ENCODE results near the gene SLC2A4.
A peak's percentile ranks its signal among the peaks of the same experiment; 100 is the strongest.

Gene SLC2A4

DNA sequence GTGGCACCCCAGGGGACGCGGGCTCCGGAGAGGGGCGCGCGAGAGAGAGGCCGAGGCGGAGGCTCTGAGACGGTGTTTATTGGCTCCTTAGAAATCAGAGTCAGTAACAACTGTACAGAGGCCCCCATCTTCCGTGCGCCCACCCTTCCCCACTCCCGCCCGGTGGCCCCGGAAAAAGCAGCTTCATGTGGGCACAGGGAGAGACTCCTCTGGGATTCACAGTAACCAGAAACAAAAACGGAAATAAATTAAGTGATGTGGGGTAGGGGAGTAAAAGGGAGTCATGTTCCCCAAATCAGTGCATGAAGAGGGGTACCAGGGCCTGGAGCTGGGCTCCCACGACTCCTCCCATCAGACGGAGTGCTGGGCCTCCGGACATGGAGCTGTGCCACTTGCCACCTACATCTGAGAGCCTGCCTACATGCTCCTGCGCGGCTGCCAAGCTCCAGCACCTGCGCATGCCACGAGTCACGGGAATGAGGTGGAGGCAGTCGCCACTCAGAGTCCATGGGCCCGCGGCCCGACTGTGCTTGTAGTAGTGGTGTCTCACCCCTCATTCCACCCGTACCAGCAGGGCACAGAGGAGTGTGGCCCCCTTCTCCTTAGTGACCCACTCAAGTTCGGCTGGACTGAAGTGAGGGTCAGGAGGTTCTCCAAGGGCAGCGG is 34.2 kb downstream of the SLC2A4 start:
- Mint-ChIP-seq H3K27me3 (no peaks in the 10 kb centered on the region), H3K36me3 (peaks cover 17% of the 10 kb centered on the region)

DNA sequence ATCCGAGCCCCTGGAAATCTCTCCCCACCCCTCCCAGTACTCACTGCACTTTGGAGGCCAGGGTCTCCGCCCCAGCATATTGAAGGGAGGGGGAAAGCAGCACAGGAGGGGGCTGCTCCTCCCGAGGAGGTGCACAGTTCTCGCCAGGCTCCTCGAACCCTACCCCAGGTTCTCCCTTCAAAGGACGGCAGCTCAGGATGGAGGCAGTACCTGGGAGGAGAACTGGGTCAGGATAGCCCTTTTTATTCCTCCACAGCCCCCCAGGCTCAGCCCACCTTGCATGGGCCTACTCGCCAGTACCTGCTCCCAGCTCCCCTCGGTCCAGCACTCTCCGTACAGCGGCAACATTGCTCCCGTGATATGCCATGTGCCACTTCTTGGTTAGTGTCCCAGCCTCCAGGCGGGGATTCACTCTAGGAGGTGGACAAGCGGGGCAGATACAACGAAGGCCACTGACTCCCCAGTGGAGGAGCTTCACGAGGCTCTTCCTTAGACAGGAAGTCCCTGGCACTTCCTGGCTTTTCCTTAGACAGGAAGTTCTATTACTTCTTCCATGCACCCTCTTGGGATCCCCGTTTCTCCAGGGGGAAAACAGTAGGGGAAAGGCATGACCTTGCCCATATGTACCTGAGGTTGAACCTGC is 35.8 kb downstream of the SLC2A4 start:
- Mint-ChIP-seq H3K4me3 (peak overlapping the region; percentile 62), H3K27ac (peak overlapping the region; percentile 87), H3K36me3 (peaks cover 15% of the 10 kb centered on the region), H3K4me1 (peaks cover 32% of the 10 kb centered on the region), H3K27me3 (no peaks in the 10 kb centered on the region), H3K9me3 (no peaks in the 10 kb centered on the region)

More for the DNA sequence above, 34.2 kb downstream of the SLC2A4 start:
- Mint-ChIP-seq H3K4me3 (peak overlapping the region; percentile 93), H3K4me1 (peaks cover 45% of the 10 kb centered on the region), H3K9me3 (no peaks in the 10 kb centered on the region), H3K27ac (peak overlapping the region; percentile 95)

GRCh38 chr17:7318121-7318860 is 36.8 kb downstream of the SLC2A4 start:
- Mint-ChIP-seq H3K9me3 (no peaks in the 10 kb centered on the region), H3K27me3 (no peaks in the 10 kb centered on the region), H3K4me1 (peaks cover 22% of the 10 kb centered on the region), H3K27ac (peak overlapping the region; percentile 46), H3K4me3 (no peak overlapping the region), H3K36me3 (peaks cover 6% of the 10 kb centered on the region)

DNA sequence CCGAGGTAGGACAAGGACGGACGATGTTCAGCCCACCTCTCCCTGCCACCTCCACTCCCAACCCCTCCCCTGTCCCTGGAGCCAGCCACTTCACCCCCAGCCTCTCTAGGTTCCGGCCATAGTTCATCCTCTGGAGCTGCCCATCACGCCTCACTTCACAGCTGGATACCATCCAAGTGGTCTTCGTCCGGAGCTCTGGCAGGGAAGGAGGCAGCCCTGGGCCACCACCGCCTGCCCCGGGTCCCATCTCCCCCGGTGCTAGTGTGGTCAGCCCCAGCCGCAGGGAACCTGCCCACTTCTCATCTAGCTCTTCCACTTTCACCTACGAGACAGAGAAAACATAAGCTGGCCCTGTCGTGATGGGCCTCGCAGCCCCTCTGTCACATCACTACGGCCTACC is 39.9 kb downstream of the SLC2A4 start:
- H3K27ac Mint-ChIP-seq = peak overlapping the region; percentile 51
- no peaks in the 10 kb centered on the region for H3K9me3 Mint-ChIP-seq
- no peaks in the 10 kb centered on the region for H3K27me3 Mint-ChIP-seq
- peaks cover 6% of the 10 kb centered on the region for H3K4me1 Mint-ChIP-seq
- H3K36me3 Mint-ChIP-seq = peaks cover 5% of the 10 kb centered on the region
- no peak overlapping the region for H3K4me3 Mint-ChIP-seq

GRCh38 chr17:7322520-7323194 is 41.1 kb downstream of the SLC2A4 start:
- H3K27me3 Mint-ChIP-seq = no peaks in the 10 kb centered on the region
- peaks cover 5% of the 10 kb centered on the region for H3K36me3 Mint-ChIP-seq

GRCh38 chr17:7323731-7324437 is 42.4 kb downstream of the SLC2A4 start:
- no peak overlapping the region for H3K27ac Mint-ChIP-seq

More at GRCh38 chr17:7322520-7323194, 41.1 kb downstream of the SLC2A4 start:
- H3K4me1 Mint-ChIP-seq = peaks cover 5% of the 10 kb centered on the region
- no peaks in the 10 kb centered on the region for H3K9me3 Mint-ChIP-seq
- H3K4me3 Mint-ChIP-seq = no peak overlapping the region
- no peak overlapping the region for H3K27ac Mint-ChIP-seq

DNA sequence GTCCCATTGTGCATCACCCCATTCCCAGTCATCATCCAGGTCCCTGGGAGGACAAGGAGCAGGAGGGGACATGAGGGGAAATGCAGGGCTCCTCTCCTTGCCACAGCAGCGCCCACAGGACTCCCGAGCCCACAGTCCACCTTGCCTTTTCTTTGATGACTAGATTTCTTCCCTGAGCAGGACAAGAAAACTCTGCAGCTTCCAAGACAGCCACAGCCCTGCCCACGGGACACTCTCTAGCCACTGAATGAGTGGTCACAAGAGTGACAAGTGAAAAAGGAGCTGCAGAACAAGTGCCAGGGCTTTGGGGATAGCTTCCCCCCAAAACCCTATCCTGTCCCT is 42.9 kb downstream of the SLC2A4 start:
- Mint-ChIP-seq H3K27me3 (no peaks in the 10 kb centered on the region), H3K4me3 (no peak overlapping the region), H3K36me3 (peaks cover 5% of the 10 kb centered on the region), H3K4me1 (peaks cover 17% of the 10 kb centered on the region), H3K27ac (no peak overlapping the region), H3K9me3 (no peaks in the 10 kb centered on the region)

More at GRCh38 chr17:7323731-7324437, 42.4 kb downstream of the SLC2A4 start:
- Mint-ChIP-seq H3K4me3 (no peak overlapping the region), H3K36me3 (peaks cover 5% of the 10 kb centered on the region), H3K4me1 (peaks cover 17% of the 10 kb centered on the region), H3K27me3 (no peaks in the 10 kb centered on the region), H3K9me3 (no peaks in the 10 kb centered on the region)

DNA sequence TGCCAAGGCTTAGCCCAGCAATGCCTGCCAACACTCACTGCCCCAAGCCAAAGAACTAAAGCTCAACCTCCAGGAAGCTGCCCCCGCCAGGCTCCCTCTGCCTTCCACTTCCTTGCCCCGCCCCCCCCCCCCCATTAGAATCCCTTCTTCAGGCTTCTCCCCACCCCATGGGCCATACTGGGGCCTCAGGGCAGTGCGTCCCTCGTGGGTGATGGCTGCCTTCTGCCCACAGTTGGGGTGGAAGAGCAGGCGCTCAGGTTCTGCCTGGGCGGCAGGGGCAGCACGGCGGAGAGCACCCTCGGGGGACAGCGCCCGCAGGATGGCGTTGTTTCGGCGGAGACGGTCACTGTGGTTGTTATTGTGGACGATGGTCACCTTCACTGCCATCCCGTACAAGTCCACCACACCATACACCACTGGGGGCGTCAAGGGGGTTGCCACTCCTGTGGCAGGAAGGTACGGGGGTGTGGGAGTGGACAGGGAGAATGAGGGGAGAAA is 43.6 kb downstream of the SLC2A4 start:
- Mint-ChIP-seq H3K4me1 (peaks cover 22% of the 10 kb centered on the region), H3K9me3 (no peaks in the 10 kb centered on the region), H3K27me3 (no peaks in the 10 kb centered on the region), H3K27ac (peak overlapping the region; percentile 59), H3K4me3 (no peak overlapping the region), H3K36me3 (peaks cover 5% of the 10 kb centered on the region)

GRCh38 chr17:7326186-7326585 is 44.7 kb downstream of the SLC2A4 start:
- Mint-ChIP-seq H3K4me3 (no peak overlapping the region), H3K27me3 (no peaks in the 10 kb centered on the region), H3K4me1 (peaks cover 29% of the 10 kb centered on the region), H3K36me3 (peaks cover 5% of the 10 kb centered on the region), H3K27ac (no peak overlapping the region), H3K9me3 (no peaks in the 10 kb centered on the region)

GRCh38 chr17:7327056-7327455 is 45.5 kb downstream of the SLC2A4 start:
- Mint-ChIP-seq H3K27me3 (no peaks in the 10 kb centered on the region), H3K36me3 (no peaks in the 10 kb centered on the region), H3K27ac (no peak overlapping the region), H3K4me1 (peaks cover 29% of the 10 kb centered on the region), H3K4me3 (no peak overlapping the region), H3K9me3 (no peaks in the 10 kb centered on the region)

GRCh38 chr17:7327501-7327900 is 46.0 kb downstream of the SLC2A4 start:
- Mint-ChIP-seq H3K27me3 (no peaks in the 10 kb centered on the region), H3K4me1 (peaks cover 34% of the 10 kb centered on the region), H3K9me3 (no peaks in the 10 kb centered on the region), H3K27ac (no peak overlapping the region), H3K4me3 (no peak overlapping the region), H3K36me3 (no peaks in the 10 kb centered on the region)

DNA sequence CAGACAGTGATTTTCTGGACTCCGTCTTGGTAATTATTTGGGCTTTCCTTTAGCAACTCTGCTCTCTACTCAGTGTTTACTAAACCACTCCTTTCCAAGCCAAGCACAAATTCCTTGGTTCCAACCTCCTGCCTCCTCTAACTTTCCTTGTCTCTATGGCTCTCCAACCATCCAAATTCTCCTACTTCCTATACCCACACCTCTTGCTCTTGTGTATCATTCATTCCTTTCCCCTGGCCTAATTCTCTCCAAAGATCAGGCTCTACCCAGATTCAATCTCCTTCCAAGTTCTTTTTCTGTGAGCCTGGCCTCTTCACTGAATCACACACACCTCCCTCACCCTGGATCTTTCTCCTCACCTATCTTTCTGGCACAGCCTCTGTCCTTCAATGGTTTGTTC is 46.5 kb downstream of the SLC2A4 start:
- Mint-ChIP-seq H3K27ac (peak overlapping the region; percentile 44), H3K36me3 (no peaks in the 10 kb centered on the region), H3K9me3 (no peaks in the 10 kb centered on the region), H3K4me3 (peak overlapping the region; percentile 89), H3K4me1 (peaks cover 38% of the 10 kb centered on the region), H3K27me3 (no peaks in the 10 kb centered on the region)

- no peaks in the 10 kb centered on the region for H3K9me3 Mint-ChIP-seq
- H3K27me3 Mint-ChIP-seq = no peaks in the 10 kb centered on the region
- H3K4me1 Mint-ChIP-seq = peaks cover 45% of the 10 kb centered on the region
- no peaks in the 10 kb centered on the region for H3K36me3 Mint-ChIP-seq
- peak within 1 kb of the TSS; percentile 90 for H3K4me3 Mint-ChIP-seq
- H3K27ac Mint-ChIP-seq = peak within 1 kb of the TSS; percentile 99
Observed at GRCh38 chr17:7328840-7329373, 47.4 kb downstream of the SLC2A4 start, which contains the start of gene NEURL4. NEURL4 (minus strand) TSS chr17:7329335; CDS start chr17:7329312, 23 bp downstream.

DNA sequence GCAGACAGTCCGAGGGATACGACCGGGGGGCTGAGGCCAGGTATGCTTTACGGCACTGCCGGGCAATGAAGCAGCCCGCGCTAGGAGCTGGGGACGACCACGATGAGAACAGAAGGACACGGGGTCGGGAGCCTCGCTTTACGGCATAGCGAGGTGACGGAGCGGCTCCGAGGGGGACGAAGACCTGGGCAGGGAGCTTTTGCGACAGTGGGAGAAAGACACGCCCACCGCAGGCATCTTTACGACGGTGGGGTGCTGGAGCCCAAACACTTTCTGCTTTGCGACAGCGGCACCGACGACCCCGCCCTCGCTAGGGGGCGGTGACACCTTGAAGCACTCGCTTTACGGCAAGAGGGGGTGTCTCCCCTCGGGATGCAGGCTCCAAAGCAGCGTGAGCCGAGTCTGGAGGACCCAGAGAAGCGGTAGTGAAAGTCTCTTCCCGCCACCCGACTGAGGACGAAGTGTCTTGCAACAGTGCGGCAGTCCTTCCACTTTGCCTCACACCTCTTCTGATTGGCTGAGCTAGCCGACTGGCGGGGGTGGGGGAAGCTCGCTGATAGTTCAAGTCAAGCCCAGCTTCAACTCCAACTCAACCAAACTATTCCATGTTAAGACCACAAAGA is 48.0 kb downstream of the SLC2A4 start:
- H3K4me1 Mint-ChIP-seq = peaks cover 43% of the 10 kb centered on the region
- H3K27me3 Mint-ChIP-seq = no peaks in the 10 kb centered on the region
- H3K4me3 Mint-ChIP-seq = peak overlapping the region; percentile 90
- no peaks in the 10 kb centered on the region for H3K36me3 Mint-ChIP-seq
- peak overlapping the region; percentile 99 for H3K27ac Mint-ChIP-seq
- no peaks in the 10 kb centered on the region for H3K9me3 Mint-ChIP-seq

All from activated naive CD4-positive, alpha-beta T cell treated with anti-CD3 and anti-CD28 coated beads, Interleukin-2, amount 50 U/mL, for 24 hours (primary cell).